Measurements from ENCODE around the gene ITPR1. TPM values are rescaled to one million over a fixed set of nuclear protein-coding genes. Genes with fewer than 3 reads are reported as not detected.
A peak's percentile ranks its signal among the peaks of the same experiment; 100 is the strongest.

ITPR1 gene
- polyA plus RNA-seq, 1 donor: 12.7 TPM

GRCh38 chr3:4614927-4615326 is 121.8 kb downstream of the ITPR1 start:
- Histone ChIP-seq H3K4me3 (ENCODE audit: low read length) (no peak overlapping the region), H3K9me3 (ENCODE audit: control insufficient read depth, low read depth, low read length) (no peaks in the 10 kb centered on the region), H3K36me3 (ENCODE audit: control insufficient read depth, insufficient read depth, low read length) (no peaks in the 10 kb centered on the region), H3K4me1 (ENCODE audit: control insufficient read depth, insufficient read depth, low read length) (no peaks in the 10 kb centered on the region), H3K27ac (ENCODE audit: low read length) (no peak overlapping the region), H3K27me3 (ENCODE audit: control insufficient read depth, insufficient read depth, low read length) (peaks cover 3% of the 10 kb centered on the region)
- DNase-seq: no peak
- 100% methylated on average over 1 of the region's 3 CpGs for WGBS (ENCODE audit: insufficient coverage, low lambda C conversion rate)

DNA sequence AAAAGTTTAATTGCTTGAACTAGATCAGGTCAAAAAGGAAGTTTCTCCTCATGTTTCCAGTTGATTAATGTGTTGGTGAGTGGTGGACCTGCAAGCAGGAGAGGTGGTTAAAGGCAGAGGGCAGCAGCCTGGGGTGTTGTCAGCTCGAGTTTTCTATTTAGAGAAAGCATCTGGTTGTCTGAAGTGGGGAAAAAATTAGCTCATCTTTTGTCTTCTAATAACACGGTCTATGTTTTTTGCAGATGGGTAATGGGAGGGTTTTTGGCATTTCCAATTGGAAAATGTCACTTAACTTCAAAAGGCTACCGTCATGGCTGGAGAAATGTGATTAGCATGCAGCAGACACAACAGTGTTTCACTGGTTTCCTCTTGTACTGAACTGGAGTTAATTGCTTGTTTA is 122.6 kb downstream of the ITPR1 start:
- peaks cover 3% of the 10 kb centered on the region for H3K27me3 ChIP-seq (ENCODE audit: control insufficient read depth, insufficient read depth, low read length)
- no peak for DNase-seq
- H3K4me1 ChIP-seq (ENCODE audit: control insufficient read depth, insufficient read depth, low read length): no peaks in the 10 kb centered on the region
- WGBS (ENCODE audit: insufficient coverage, low lambda C conversion rate): no CpG with 5 or more reads among the region's 3 CpGs
- H3K36me3 ChIP-seq (ENCODE audit: control insufficient read depth, insufficient read depth, low read length): no peaks in the 10 kb centered on the region
- H3K9me3 ChIP-seq (ENCODE audit: control insufficient read depth, low read depth, low read length): no peaks in the 10 kb centered on the region
- H3K4me3 ChIP-seq (ENCODE audit: low read length): no peak overlapping the region
- H3K27ac ChIP-seq (ENCODE audit: low read length): no peak overlapping the region

GRCh38 chr3:4623421-4623999 is 130.4 kb downstream of the ITPR1 start:
- Histone ChIP-seq H3K4me3 (ENCODE audit: low read length) (no peak overlapping the region), H3K9me3 (ENCODE audit: control insufficient read depth, low read depth, low read length) (no peaks in the 10 kb centered on the region), H3K27me3 (ENCODE audit: control insufficient read depth, insufficient read depth, low read length) (no peaks in the 10 kb centered on the region), H3K36me3 (ENCODE audit: control insufficient read depth, insufficient read depth, low read length) (no peaks in the 10 kb centered on the region), H3K27ac (ENCODE audit: low read length) (no peak overlapping the region), H3K4me1 (ENCODE audit: control insufficient read depth, insufficient read depth, low read length) (no peaks in the 10 kb centered on the region)
- WGBS (ENCODE audit: insufficient coverage, low lambda C conversion rate): 83% methylated on average over 1 of the region's 4 CpGs
- no peak for DNase-seq

GRCh38 chr3:4627651-4628375 is 134.7 kb downstream of the ITPR1 start:
- DNase-seq: no peak
- no CpG with 5 or more reads among the region's 10 CpGs for WGBS (ENCODE audit: insufficient coverage, low lambda C conversion rate)
- Histone ChIP-seq H3K27ac (ENCODE audit: low read length) (no peak overlapping the region), H3K36me3 (ENCODE audit: control insufficient read depth, insufficient read depth, low read length) (no peaks in the 10 kb centered on the region), H3K27me3 (ENCODE audit: control insufficient read depth, insufficient read depth, low read length) (no peaks in the 10 kb centered on the region), H3K4me1 (ENCODE audit: control insufficient read depth, insufficient read depth, low read length) (no peaks in the 10 kb centered on the region), H3K4me3 (ENCODE audit: low read length) (no peak overlapping the region), H3K9me3 (ENCODE audit: control insufficient read depth, low read depth, low read length) (no peaks in the 10 kb centered on the region)

DNA sequence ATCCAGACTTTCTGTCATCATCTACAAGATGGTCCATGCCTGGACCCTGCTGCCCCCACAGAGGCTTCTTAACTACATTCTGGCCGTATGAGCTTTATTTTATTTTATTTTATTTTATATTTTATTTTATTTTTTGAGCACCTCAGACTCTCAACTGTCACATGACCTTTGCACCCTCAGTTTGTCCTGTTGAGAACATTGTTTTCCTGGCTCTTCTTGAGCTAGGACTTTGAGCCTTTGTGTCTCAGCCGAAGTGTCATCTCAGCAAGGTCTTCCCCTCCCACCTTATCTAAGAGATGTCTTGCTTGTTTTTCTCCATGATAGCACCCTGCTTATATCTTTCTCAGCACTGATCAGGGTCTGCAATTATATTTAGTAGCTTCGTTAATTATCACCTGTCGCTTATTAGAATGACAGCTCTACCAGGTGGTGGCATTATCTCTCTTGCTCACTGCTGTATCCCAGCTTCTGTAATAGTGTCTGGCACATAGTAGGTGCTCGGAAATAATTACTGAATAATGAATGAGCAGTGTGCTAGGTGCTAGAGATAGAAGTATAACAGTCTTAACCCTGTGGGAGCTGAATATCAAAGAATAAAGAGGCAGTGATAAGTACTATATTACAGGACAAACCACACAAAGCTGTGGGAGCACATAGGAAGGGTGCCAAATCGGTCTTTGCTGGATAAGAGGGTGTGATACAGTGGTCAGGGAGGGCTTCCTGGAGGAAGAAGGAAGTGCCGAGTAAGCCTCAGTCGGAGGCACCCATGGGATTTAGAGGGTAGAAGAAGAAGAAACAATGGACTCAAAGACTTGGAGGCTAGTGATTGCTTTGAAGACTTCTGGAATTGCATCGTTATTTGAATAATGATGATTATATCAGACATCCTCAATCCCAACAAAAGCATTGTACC is 136.2 kb downstream of the ITPR1 start:
- 90% methylated on average over 2 of the region's 9 CpGs for WGBS (ENCODE audit: insufficient coverage, low lambda C conversion rate)
- no peaks in the 10 kb centered on the region for H3K4me1 ChIP-seq (ENCODE audit: control insufficient read depth, insufficient read depth, low read length)
- H3K27me3 ChIP-seq (ENCODE audit: control insufficient read depth, insufficient read depth, low read length): no peaks in the 10 kb centered on the region
- H3K36me3 ChIP-seq (ENCODE audit: control insufficient read depth, insufficient read depth, low read length): no peaks in the 10 kb centered on the region
- no peak for DNase-seq
- no peaks in the 10 kb centered on the region for H3K9me3 ChIP-seq (ENCODE audit: control insufficient read depth, low read depth, low read length)
- H3K4me3 ChIP-seq (ENCODE audit: low read length): no peak overlapping the region
- H3K27ac ChIP-seq (ENCODE audit: low read length): no peak overlapping the region

- 57% methylated on average over 3 of the region's 10 CpGs for WGBS (ENCODE audit: insufficient coverage, low lambda C conversion rate)
- Histone ChIP-seq H3K4me3 (ENCODE audit: low read length) (no peak overlapping the region), H3K27me3 (ENCODE audit: control insufficient read depth, insufficient read depth, low read length) (no peaks in the 10 kb centered on the region), H3K4me1 (ENCODE audit: control insufficient read depth, insufficient read depth, low read length) (no peaks in the 10 kb centered on the region), H3K27ac (ENCODE audit: low read length) (no peak overlapping the region), H3K36me3 (ENCODE audit: control insufficient read depth, insufficient read depth, low read length) (no peaks in the 10 kb centered on the region), H3K9me3 (ENCODE audit: control insufficient read depth, low read depth, low read length) (no peaks in the 10 kb centered on the region)
- peak; percentile 43 to 50 for DNase-seq
These were observed 140.2 kb downstream of the ITPR1 start for GRCh38 chr3:4633078-4634004.

- H3K27ac ChIP-seq (ENCODE audit: low read length): no peak overlapping the region
- H3K4me1 ChIP-seq (ENCODE audit: control insufficient read depth, insufficient read depth, low read length): no peaks in the 10 kb centered on the region
- DNase-seq: no peak
- H3K4me3 ChIP-seq (ENCODE audit: low read length): no peak overlapping the region
- no peaks in the 10 kb centered on the region for H3K9me3 ChIP-seq (ENCODE audit: control insufficient read depth, low read depth, low read length)
- no peaks in the 10 kb centered on the region for H3K36me3 ChIP-seq (ENCODE audit: control insufficient read depth, insufficient read depth, low read length)
- whole genome bisulfite sequencing (ENCODE audit: insufficient coverage, low lambda C conversion rate): no CpG with 5 or more reads among the region's 6 CpGs
- no peaks in the 10 kb centered on the region for H3K27me3 ChIP-seq (ENCODE audit: control insufficient read depth, insufficient read depth, low read length)
These were observed 141.7 kb downstream of the ITPR1 start for GRCh38 chr3:4634894-4635293.

GRCh38 chr3:4637265-4637664 is 144.1 kb downstream of the ITPR1 start:
- H3K27ac ChIP-seq (ENCODE audit: low read length): no peak overlapping the region
- peaks cover 4% of the 10 kb centered on the region for H3K36me3 ChIP-seq (ENCODE audit: control insufficient read depth, insufficient read depth, low read length)
- H3K4me3 ChIP-seq (ENCODE audit: low read length): no peak overlapping the region
- H3K4me1 ChIP-seq (ENCODE audit: control insufficient read depth, insufficient read depth, low read length): no peaks in the 10 kb centered on the region
- WGBS (ENCODE audit: insufficient coverage, low lambda C conversion rate): no CpG with 5 or more reads among the region's 2 CpGs
- no peaks in the 10 kb centered on the region for H3K27me3 ChIP-seq (ENCODE audit: control insufficient read depth, insufficient read depth, low read length)
- DNase-seq: no peak
- H3K9me3 ChIP-seq (ENCODE audit: control insufficient read depth, low read depth, low read length): no peaks in the 10 kb centered on the region

- H3K27ac ChIP-seq (ENCODE audit: low read length): no peak overlapping the region
- H3K36me3 ChIP-seq (ENCODE audit: control insufficient read depth, insufficient read depth, low read length): peaks cover 8% of the 10 kb centered on the region
- no peaks in the 10 kb centered on the region for H3K4me1 ChIP-seq (ENCODE audit: control insufficient read depth, insufficient read depth, low read length)
- H3K9me3 ChIP-seq (ENCODE audit: control insufficient read depth, low read depth, low read length): no peaks in the 10 kb centered on the region
- WGBS (ENCODE audit: insufficient coverage, low lambda C conversion rate): 100% methylated on average over 3 of the region's 9 CpGs
- DNase-seq: no peak
- no peaks in the 10 kb centered on the region for H3K27me3 ChIP-seq (ENCODE audit: control insufficient read depth, insufficient read depth, low read length)
- no peak overlapping the region for H3K4me3 ChIP-seq (ENCODE audit: low read length)
These were observed 148.9 kb downstream of the ITPR1 start for GRCh38 chr3:4641863-4642563.

Data from large intestine (tissue), 3 donors.